ENCODE measurements around the gene DDAH2. TPM values are rescaled to one million over a fixed set of nuclear protein-coding genes. Genes with fewer than 3 reads are reported as not detected.
A peak's percentile ranks its signal among the peaks of the same experiment; 100 is the strongest.

The DDAH2 gene
- total RNA-seq, 1 donor from 2014 or later = 150 TPM

DNA sequence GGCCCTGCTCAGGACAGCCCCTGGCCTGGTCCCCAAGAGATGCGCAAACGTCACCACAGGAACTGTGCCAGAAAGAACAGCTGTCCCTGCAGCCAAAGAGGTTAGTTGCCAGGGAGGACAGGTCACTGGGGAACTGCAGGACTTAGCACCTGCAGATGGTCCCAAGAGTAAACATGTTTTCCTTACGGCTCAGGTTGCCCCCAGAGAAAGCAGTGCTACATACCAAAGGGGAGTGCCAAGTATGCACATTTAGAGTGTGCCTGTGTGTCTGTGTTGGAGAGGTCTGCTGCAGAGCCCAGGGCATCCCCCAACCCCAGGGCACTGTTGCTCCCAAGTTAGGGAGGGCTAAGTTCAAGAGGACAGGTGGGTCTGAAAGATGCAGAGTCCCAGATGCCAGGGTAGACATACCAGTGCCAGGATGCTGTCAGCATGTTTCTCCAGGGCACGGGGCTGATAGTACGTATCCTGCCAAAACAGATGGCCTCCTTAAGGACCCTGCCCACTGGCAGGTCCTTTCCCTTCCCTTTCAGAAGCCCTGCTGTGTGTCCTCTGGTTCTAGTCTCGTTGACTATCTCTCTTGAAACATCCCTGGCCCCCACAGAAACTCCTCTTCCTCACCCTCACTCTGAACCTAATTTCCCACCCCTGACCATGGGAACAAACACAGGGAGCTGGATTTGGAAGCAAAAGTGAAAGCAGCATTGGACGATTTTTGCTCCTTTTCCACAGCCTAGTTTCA is 27.3 kb downstream of the DDAH2 start:
- no peaks in the 10 kb centered on the region for H3K9me3 ChIP-seq
- peak overlapping the region in 1 of 2 donors; percentile 92 for H3K27ac ChIP-seq
- no peak for TF ChIP-seq CTCF (IDR thresholded peaks at IDR 0.05)
- intact Hi-C loops (cut with DNase I) = loop anchor here (2.0 kb wide), 2 partner anchors 35 to 161 kb away; partner anchors contain the start of genes CLIC1 and NEU1
- H3K27me3 ChIP-seq = no peaks in the 10 kb centered on the region
- peaks cover 15 to 23% of the 10 kb centered on the region in 2 donors for H3K36me3 ChIP-seq
- H3K4me1 ChIP-seq = peaks cover 13 to 21% of the 10 kb centered on the region in 2 donors
- peak overlapping the region; percentile 72 to 78 for H3K4me3 ChIP-seq
- DNase-seq (ENCODE audit: low spot score in 2 of 2) = no peak

DNA sequence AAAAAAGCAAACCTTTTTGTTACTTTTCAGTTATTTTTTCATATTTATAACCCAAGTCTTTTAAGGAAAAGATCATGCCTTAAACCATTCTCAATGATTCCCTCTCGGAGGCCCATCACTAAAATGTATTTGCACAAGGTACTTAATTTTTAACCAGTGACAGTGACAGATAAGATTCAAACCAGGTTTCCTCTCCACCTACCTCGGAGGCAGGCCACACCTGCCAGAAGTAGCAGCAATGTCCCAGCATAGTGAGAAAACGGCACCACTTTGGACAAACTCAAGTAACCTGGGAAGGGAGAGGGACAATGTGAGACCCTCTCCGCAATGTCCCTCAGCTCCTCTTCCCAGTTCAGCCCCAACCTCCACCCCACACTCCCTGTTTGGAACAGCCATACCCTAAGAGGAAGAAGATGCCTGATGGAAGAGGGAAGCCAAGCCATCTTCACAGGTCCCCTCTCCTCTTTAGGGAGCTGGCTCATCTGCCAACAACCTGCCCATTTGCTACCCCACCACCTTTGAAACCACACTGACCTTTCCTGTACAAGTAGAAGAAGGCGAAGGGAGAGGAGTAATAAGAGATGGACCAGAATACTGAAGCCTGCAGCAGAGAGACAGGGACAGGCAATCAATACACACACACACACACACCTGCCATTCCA is 28.2 kb downstream of the DDAH2 start:
- Histone ChIP-seq H3K27me3 (no peaks in the 10 kb centered on the region), H3K36me3 (peaks cover 25 to 32% of the 10 kb centered on the region in 2 donors), H3K9me3 (no peaks in the 10 kb centered on the region), H3K4me3 (no peak overlapping the region), H3K27ac (no peak overlapping the region), H3K4me1 (peaks cover 13 to 21% of the 10 kb centered on the region in 2 donors)
- no peak for TF ChIP-seq CTCF (IDR thresholded peaks at IDR 0.05)
- intact Hi-C loops (cut with DNase I) = no loop called here
- DNase-seq (ENCODE audit: low spot score in 2 of 2) = no peak

- no peak for TF ChIP-seq CTCF (IDR thresholded peaks at IDR 0.05)
- Histone ChIP-seq H3K9me3 (no peaks in the 10 kb centered on the region), H3K27ac (no peak overlapping the region), H3K4me3 (no peak overlapping the region), H3K36me3 (peaks cover 44 to 63% of the 10 kb centered on the region in 2 donors), H3K4me1 (peaks cover 13 to 14% of the 10 kb centered on the region in 2 donors), H3K27me3 (no peaks in the 10 kb centered on the region)
- intact Hi-C loops (cut with DNase I) = no loop called here
- no peak for DNase-seq (ENCODE audit: low spot score in 2 of 2)
These were observed 31.5 kb downstream of the DDAH2 start for GRCh38 chr6:31697555-31697954.

DNA sequence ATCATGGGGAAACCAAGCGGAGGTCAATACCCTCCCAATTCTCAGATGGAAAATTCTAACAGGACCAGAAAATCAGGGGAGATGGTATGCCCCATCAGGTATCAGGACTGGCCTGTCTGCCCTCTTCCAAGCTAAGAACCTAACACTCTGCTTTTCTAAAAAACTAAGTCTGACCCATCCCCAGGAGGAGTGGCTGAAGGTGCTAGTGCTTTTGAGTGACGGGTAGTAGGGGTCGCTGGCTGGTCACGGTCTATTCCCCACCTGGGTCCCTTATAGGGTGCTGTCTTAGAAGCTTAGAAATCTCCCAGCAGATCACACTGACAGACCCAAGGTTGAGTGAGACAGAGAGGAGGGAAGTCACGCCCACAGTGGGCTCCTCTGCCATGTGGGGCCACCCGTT is 35.6 kb downstream of the DDAH2 start:
- H3K4me1 ChIP-seq = no peaks in the 10 kb centered on the region
- no peak overlapping the region for H3K27ac ChIP-seq
- intact Hi-C loops (cut with DNase I) = no loop called here

DNA sequence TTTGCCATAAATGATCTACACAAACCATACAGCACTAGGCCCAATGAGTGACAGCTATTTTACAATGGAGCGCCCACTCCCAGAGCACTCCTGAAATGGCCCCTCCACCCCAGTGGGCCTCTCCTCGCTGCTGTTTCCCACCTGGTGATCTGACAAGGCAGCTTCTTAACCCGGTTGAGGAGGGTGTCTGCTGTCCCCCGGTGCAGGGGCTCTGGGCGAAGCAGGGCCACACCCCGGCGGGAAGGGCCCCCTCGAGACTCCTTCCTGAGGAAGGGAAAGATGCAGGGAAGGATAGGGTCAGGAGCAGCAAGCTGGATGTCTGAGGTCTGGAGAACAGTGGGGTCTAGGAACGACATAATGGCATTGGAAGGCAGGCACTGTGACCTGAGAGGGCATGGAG is 36.2 kb downstream of the DDAH2 start:
- TF ChIP-seq CTCF (IDR thresholded peaks at IDR 0.05) = no peak
- Histone ChIP-seq H3K9me3 (no peaks in the 10 kb centered on the region), H3K4me1 (no peaks in the 10 kb centered on the region), H3K4me3 (no peak overlapping the region), H3K27me3 (no peaks in the 10 kb centered on the region), H3K36me3 (peaks cover 77 to 88% of the 10 kb centered on the region in 2 donors), H3K27ac (no peak overlapping the region)
- DNase-seq (ENCODE audit: low spot score in 2 of 2) = no peak
- intact Hi-C loops (cut with DNase I) = no loop called here

More for the DNA sequence above, 35.6 kb downstream of the DDAH2 start:
- no peaks in the 10 kb centered on the region for H3K27me3 ChIP-seq
- H3K36me3 ChIP-seq = peaks cover 71 to 84% of the 10 kb centered on the region in 2 donors
- no peak overlapping the region for H3K4me3 ChIP-seq
- no peak for TF ChIP-seq CTCF (IDR thresholded peaks at IDR 0.05)
- no peak for DNase-seq (ENCODE audit: low spot score in 2 of 2)
- no peaks in the 10 kb centered on the region for H3K9me3 ChIP-seq
